Measurements from ENCODE around the gene HS6ST2.

DNA sequence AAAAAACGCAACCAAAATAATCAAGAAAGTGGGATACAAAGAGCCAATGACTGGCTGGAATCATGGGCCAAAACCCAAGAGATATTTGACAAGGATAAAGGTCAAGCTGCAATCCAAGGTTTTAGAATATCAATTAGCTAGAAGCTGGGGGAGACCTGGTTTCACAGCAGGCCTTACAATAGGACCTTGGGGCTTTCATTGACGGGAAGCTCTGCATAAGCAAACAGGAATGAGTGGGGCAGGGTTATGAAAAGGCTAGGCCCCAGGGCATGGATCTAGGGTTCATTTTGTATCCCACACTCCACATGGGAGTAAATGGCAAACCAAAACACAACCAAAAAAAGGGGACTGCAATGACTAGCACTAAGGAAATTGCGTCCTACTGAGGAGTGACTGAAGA is 215.3 kb downstream of the HS6ST2 start:
- no peak for TF ChIP-seq CTCF (IDR thresholded peaks at IDR 0.05; ENCODE audit: low read length)
- TF ChIP-seq EZH2 (IDR thresholded peaks at IDR 0.05; ENCODE audit: borderline replicate concordance, low read length): no peak
